HepG2 (cell line): ENCODE data around the gene GPR162. TPM values are rescaled to one million over a fixed set of nuclear protein-coding genes. Genes with fewer than 3 reads are reported as not detected.

Experiments used
- AFF4 ChIP-seq: sonication (generic); formaldehyde crosslinking; IDR thresholded peaks from 2 replicates; pipeline ENCODE4 v1.4.0; 2020; ENCODE audit warnings: missing genetic modification reagents
- CSRNP1 ChIP-seq: sonication (generic); formaldehyde crosslinking; IDR thresholded peaks from 2 replicates; pipeline ENCODE4 v1.8.1; 2023; ENCODE audit warnings: mild to moderate bottlenecking, missing genetic modification reagents
- KAT7 ChIP-seq: IDR thresholded peaks from 2 replicates; pipeline ENCODE4 v1.6.1; 2018; ENCODE audit warnings: borderline replicate concordance, missing compliant biosample characterization
- KIAA2018 ChIP-seq: sonication (generic); formaldehyde crosslinking; IDR thresholded peaks from 2 replicates; pipeline ENCODE4 v1.5.0; 2020; ENCODE audit warnings: mild to moderate bottlenecking, missing genetic modification reagents, borderline replicate concordance
- KLF11 ChIP-seq: IDR thresholded peaks from 2 replicates; pipeline ENCODE4 v1.6.1; 2016; ENCODE audit warnings: missing compliant biosample characterization
- KLF9 ChIP-seq: IDR thresholded peaks from 2 replicates; pipeline ENCODE4 v1.6.1; 2016; ENCODE audit warnings: low read depth
- MTF1 ChIP-seq: sonication (generic); formaldehyde crosslinking; IDR thresholded peaks from 2 replicates; pipeline ENCODE4 v1.5.0; 2020; ENCODE audit warnings: missing genetic modification reagents
- NFYC ChIP-seq: IDR thresholded peaks from 2 replicates; pipeline ENCODE4 v1.6.1; 2016; ENCODE audit warnings: missing genetic modification reagents, missing compliant biosample characterization
- TARDBP ChIP-seq: sonication (generic); formaldehyde crosslinking; IDR thresholded peaks from 2 replicates; pipeline ENCODE4 v1.8.0; 2022; ENCODE audit warnings: mild to moderate bottlenecking, missing genetic modification reagents
- ZNF160 ChIP-seq: sonication (generic); formaldehyde crosslinking; IDR thresholded peaks from 2 replicates; pipeline ENCODE4 v1.8.0; 2022; ENCODE audit warnings: mild to moderate bottlenecking, inconsistent platforms, missing genetic modification reagents
- ZNF263 ChIP-seq: sonication (generic); formaldehyde crosslinking; IDR thresholded peaks from 2 replicates; pipeline ENCODE4 v1.4.0; 2020; ENCODE audit warnings: missing genetic modification reagents
- ZNF296 ChIP-seq: sonication (generic); formaldehyde crosslinking; conservative IDR thresholded peaks from 2 replicates; pipeline ENCODE4 v1.5.0; 2020; ENCODE audit warnings: mild to moderate bottlenecking, missing genetic modification reagents
- polyA plus RNA-seq, 8 experiments: library from polyadenylated mRNA; depleted of rRNA in 3 of 8; stranded (reverse) in 7 of 8; unstranded in 1 of 8; fragments of >200 nt; fragmentation: Illumina TruSeq in 4 of 8; extraction: Trizol in 4 of 8; gene quantifications; 2 replicates each; pipeline versions ENCODE4 v1.2.1 to v1.2.3, GENCODE V29; 2011 to 2016; ENCODE audit warnings: low read depth in 4 of 8, missing spikeins in 1 of 8, mixed read lengths in 1 of 8; ENCODE audit not compliant: insufficient read depth in 1 of 8
- total RNA-seq, 5 experiments: library from RNA; depleted of rRNA; stranded (reverse); fragments of >200 nt; fragmentation: Illumina TruSeq; extraction: Trizol; gene quantifications; 2 replicates each; pipeline ENCODE4 v1.2.3, GENCODE V29; 2016; ENCODE audit warnings: low read depth in 1 of 5

The GPR162 gene
- total and polyA plus RNA-seq, 2 of the 13 experiments (the other 11 are each of a cell fraction or from before 2014, with no cell fraction given) = 0.08 TPM; not detected in 1

- TF ChIP-seq KIAA2018 (CRISPR knock-in tag) = no peak
- TF ChIP-seq KLF9 (CRISPR knock-in tag) = peak; percentile 48; the same call in 1 of the 2 replicates
- TF ChIP-seq TARDBP (CRISPR knock-in tag) = no peak
- TF ChIP-seq KAT7 (CRISPR knock-in tag) = peak; percentile 89; the same call in 1 of the 2 replicates
- peak; percentile 78; the same call in 1 of the 2 replicates for TF ChIP-seq AFF4 (CRISPR knock-in tag)
- TF ChIP-seq ZNF296 (CRISPR knock-in tag) = 0 out of 2 replicates have a peak, but pooled peaks have one; percentile 36
- peak; percentile 70; the same call in 1 of the 2 replicates for TF ChIP-seq MTF1 (CRISPR knock-in tag)
- TF ChIP-seq ZNF160 (CRISPR knock-in tag) = no peak
- peak; percentile 57; the same call in 1 of the 2 replicates for TF ChIP-seq KLF11
- TF ChIP-seq CSRNP1 (CRISPR knock-in tag) = 0 out of 2 replicates have a peak, but pooled peaks have one; percentile 84
- TF ChIP-seq ZNF263 (CRISPR knock-in tag) = 0 out of 2 replicates have a peak, but pooled peaks have one; percentile 12
- peak; percentile 43; the same call in 1 of the 2 replicates for TF ChIP-seq NFYC (CRISPR knock-in tag)
Measured at GRCh38 chr12:6867413-6868210, 46.0 kb downstream of the GPR162 start, which contains the start of gene TPI1 (continued).
